HPDE6-E6E7 (cell line): ENCODE measurements around the gene CACNA2D3.

ENCODE experiments used
- DNase-seq: peaks from one replicate; pipeline ENCODE4 v3.0.0; 2011; ENCODE audit warnings: missing footprints; ENCODE audit errors: extremely low spot score

Gene CACNA2D3

GRCh38 chr3:54341811-54342210 is 219.5 kb downstream of the CACNA2D3 start:
- DNase-seq = no peak

GRCh38 chr3:54342676-54343075 is 220.3 kb downstream of the CACNA2D3 start:
- DNase-seq = no peak

- DNase-seq = no peak
These were observed 221.1 kb downstream of the CACNA2D3 start for GRCh38 chr3:54343495-54343894.

- no peak for DNase-seq
These were observed 222.4 kb downstream of the CACNA2D3 start for GRCh38 chr3:54344601-54345231.

- no peak for DNase-seq
These were observed 223.6 kb downstream of the CACNA2D3 start for GRCh38 chr3:54345847-54346375.

GRCh38 chr3:54347060-54347459 is 224.7 kb downstream of the CACNA2D3 start:
- no peak for DNase-seq

GRCh38 chr3:54347933-54348332 is 225.6 kb downstream of the CACNA2D3 start:
- no peak for DNase-seq

GRCh38 chr3:54349231-54349652 is 226.9 kb downstream of the CACNA2D3 start:
- no peak for DNase-seq

- no peak for DNase-seq
These were observed 227.3 kb downstream of the CACNA2D3 start for GRCh38 chr3:54349691-54350090.

- DNase-seq = no peak
These were observed 231.2 kb downstream of the CACNA2D3 start for GRCh38 chr3:54353546-54353945.

- no peak for DNase-seq
These were observed 231.6 kb downstream of the CACNA2D3 start for GRCh38 chr3:54353946-54354345.

- DNase-seq = no peak
These were observed 233.4 kb downstream of the CACNA2D3 start for GRCh38 chr3:54355800-54356199.

GRCh38 chr3:54356261-54357045 is 234.1 kb downstream of the CACNA2D3 start:
- DNase-seq = no peak

GRCh38 chr3:54357301-54357700 is 234.9 kb downstream of the CACNA2D3 start:
- no peak for DNase-seq

- DNase-seq = no peak
These were observed 236.0 kb downstream of the CACNA2D3 start for GRCh38 chr3:54358316-54358715.

- DNase-seq = no peak
These were observed 236.8 kb downstream of the CACNA2D3 start for GRCh38 chr3:54358969-54359694.

- DNase-seq = no peak
These were observed 238.0 kb downstream of the CACNA2D3 start for GRCh38 chr3:54360320-54360719.

GRCh38 chr3:54361746-54362283 is 239.5 kb downstream of the CACNA2D3 start:
- DNase-seq = no peak

GRCh38 chr3:54366007-54366750 is 243.8 kb downstream of the CACNA2D3 start:
- no peak for DNase-seq

- no peak for DNase-seq
These were observed 244.5 kb downstream of the CACNA2D3 start for GRCh38 chr3:54366839-54367238.

- no peak for DNase-seq
These were observed 249.9 kb downstream of the CACNA2D3 start for GRCh38 chr3:54372232-54372631.
